Ectodermal cell (in vitro differentiated cells): Measurements from ENCODE around the gene TMPRSS15. TPM values are rescaled to one million over a fixed set of nuclear protein-coding genes. Genes with fewer than 3 reads are reported as not detected.

Experiments used
- H3K27ac ChIP-seq: 2 replicates; pipeline ENCODE4 v1.7.0; 2013; ENCODE audit warnings: mild to moderate bottlenecking, low read depth, low read length; ENCODE audit not compliant: insufficient read depth, poor library complexity, severe bottlenecking
- H3K27me3 ChIP-seq: 2 replicates; pipeline ENCODE4 v1.7.0; 2013; ENCODE audit warnings: mild to moderate bottlenecking, low read length; ENCODE audit not compliant: insufficient read depth, control insufficient read depth, poor library complexity, severe bottlenecking
- H3K36me3 ChIP-seq: one replicate; pipeline ENCODE4 v1.7.0; 2013; ENCODE audit warnings: low read length; ENCODE audit not compliant: control insufficient read depth, insufficient read depth
- H3K4me1 ChIP-seq: one replicate; pipeline ENCODE4 v1.7.0; 2013; ENCODE audit warnings: low read length; ENCODE audit not compliant: control insufficient read depth, insufficient read depth
- H3K4me3 ChIP-seq: 2 replicates; pipeline ENCODE4 v1.7.0; 2013; ENCODE audit warnings: low read depth, low read length, control low read depth; ENCODE audit not compliant: insufficient read depth
- H3K9me3 ChIP-seq: 2 replicates; pipeline ENCODE4 v1.7.0; 2013; ENCODE audit warnings: mild to moderate bottlenecking, low read length, moderate library complexity; ENCODE audit not compliant: control insufficient read depth
- WGBS, 2 experiments: methylation state at CpG; one replicate each; pipeline ENCODE4 v1.1.7; 2013; ENCODE audit warnings: missing lambda C conversion rate in 2 of 2; 5-methylcytosine and 5-hydroxymethylcytosine counted together
- polyA plus RNA-seq, 4 experiments: library from polyadenylated mRNA; stranded (reverse); fragments of 50-300 nt; gene quantifications; one replicate each; pipeline ENCODE4 v1.2.3, GENCODE V29; 2013

TMPRSS15 gene
- not detected for polyA plus RNA-seq (2013, experiment 1 of 4)
- polyA plus RNA-seq (2013, experiment 2 of 4) = not detected
- polyA plus RNA-seq (2013, experiment 3 of 4) = not detected
- polyA plus RNA-seq (2013, experiment 4 of 4) = not detected

GRCh38 chr21:18403735-18404450 is at the start of gene TMPRSS15:
TSS of gene TMPRSS15 (minus strand) at chr21:18403785. CDS start at chr21:18403622, 163 bp downstream.
- Histone ChIP-seq H3K27me3 (no peaks in the 10 kb centered on the region), H3K4me3 (no peak within 1 kb of the TSS), H3K4me1 (no peaks in the 10 kb centered on the region), H3K27ac (no peak within 1 kb of the TSS), H3K9me3 (peaks cover 4% of the 10 kb centered on the region), H3K36me3 (no peaks in the 10 kb centered on the region)
- WGBS, 2 experiments = 91 to 100% methylated on average over 1 of the region's 1 CpG

- 94 to 100% methylated on average over 2 of the region's 2 CpGs for WGBS, 2 experiments
- H3K27ac ChIP-seq = no peak overlapping the region
- no peaks in the 10 kb centered on the region for H3K9me3 ChIP-seq
Observed at GRCh38 chr21:18451670-18452069, 48.1 kb upstream of the TMPRSS15 start.

DNA sequence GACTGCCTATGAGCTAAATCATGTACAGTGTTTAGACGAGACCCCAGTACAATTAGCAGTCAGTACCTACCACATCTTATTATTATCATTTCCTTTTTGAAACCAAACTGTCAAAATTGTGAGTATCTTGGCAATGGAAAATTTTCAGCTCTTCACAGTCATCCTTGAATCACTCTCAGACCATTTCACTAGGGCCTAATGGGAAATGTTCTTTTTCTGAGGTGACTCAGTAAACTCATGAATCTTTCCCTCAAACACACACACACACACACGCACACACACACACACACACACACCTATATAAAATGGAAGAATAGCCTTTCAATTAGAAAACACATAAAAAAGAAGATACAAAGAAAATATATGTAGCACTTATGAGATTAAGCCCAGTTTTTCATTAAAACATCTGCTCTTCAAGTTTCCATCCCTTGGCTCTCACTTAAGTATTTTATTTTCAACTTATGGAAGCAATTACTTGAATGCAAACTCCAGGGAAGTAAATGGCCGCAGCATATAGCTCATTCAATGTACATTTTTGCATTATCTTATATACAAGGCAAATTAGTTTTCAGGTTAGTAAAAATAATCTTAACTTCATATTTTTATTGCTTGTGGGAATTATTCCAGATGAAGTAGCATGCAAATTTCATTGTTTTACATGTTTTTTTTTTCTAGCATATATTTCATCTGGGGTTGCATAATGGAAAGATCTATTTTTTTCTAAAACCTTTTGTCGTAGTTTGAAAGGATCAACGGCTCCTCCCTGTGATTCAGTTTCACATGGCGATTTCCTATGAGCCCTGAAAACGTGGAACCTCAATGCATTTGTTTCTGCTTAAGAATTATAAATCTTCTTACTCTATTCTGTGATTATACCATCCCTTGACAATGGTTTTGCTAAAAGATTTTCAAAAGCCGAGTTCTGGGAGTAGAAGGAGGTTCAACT is 46.3 kb upstream of the TMPRSS15 start:
- Histone ChIP-seq H3K4me3 (no peak overlapping the region), H3K27ac (no peak overlapping the region), H3K36me3 (no peaks in the 10 kb centered on the region), H3K4me1 (peaks cover 4% of the 10 kb centered on the region), H3K27me3 (no peaks in the 10 kb centered on the region), H3K9me3 (no peaks in the 10 kb centered on the region)
- WGBS, 2 experiments = 78 to 84% methylated on average over 4 to 7 of the region's 8 CpGs

More at GRCh38 chr21:18451670-18452069, 48.1 kb upstream of the TMPRSS15 start:
- Histone ChIP-seq H3K36me3 (no peaks in the 10 kb centered on the region), H3K4me1 (peaks cover 4% of the 10 kb centered on the region), H3K27me3 (no peaks in the 10 kb centered on the region), H3K4me3 (no peak overlapping the region)

GRCh38 chr21:18443701-18444100 is 40.1 kb upstream of the TMPRSS15 start:
- Histone ChIP-seq H3K4me1 (no peaks in the 10 kb centered on the region), H3K9me3 (no peaks in the 10 kb centered on the region), H3K27me3 (no peaks in the 10 kb centered on the region), H3K36me3 (no peaks in the 10 kb centered on the region), H3K27ac (no peak overlapping the region), H3K4me3 (no peak overlapping the region)
- WGBS, 2 experiments = 92 to 94% methylated on average over 6 of the region's 6 CpGs

GRCh38 chr21:18443085-18443484 is 39.5 kb upstream of the TMPRSS15 start:
- WGBS, 2 experiments = 72 to 77% methylated on average over 7 of the region's 7 CpGs
- Histone ChIP-seq H3K27me3 (no peaks in the 10 kb centered on the region), H3K4me3 (no peak overlapping the region), H3K27ac (no peak overlapping the region), H3K9me3 (no peaks in the 10 kb centered on the region), H3K4me1 (no peaks in the 10 kb centered on the region), H3K36me3 (no peaks in the 10 kb centered on the region)

DNA sequence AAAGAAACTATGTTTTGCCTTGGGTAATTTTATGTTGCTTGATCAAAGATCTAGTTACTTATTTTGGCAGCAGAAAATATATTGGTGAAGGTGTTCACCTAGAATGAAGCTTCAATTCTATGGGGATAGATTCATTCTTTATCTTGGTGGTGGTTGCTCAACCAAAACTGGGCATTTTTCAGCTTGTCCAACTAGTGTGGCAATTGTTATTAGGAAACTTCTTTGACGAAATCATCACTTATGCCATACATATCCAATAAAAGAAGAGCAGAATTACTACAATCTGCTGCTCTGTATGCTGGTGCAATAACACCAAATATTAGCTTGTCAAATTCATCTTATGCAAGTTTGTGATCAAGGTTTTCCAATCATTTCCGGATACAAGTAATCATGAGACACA is 26.8 kb upstream of the TMPRSS15 start:
- no peaks in the 10 kb centered on the region for H3K4me1 ChIP-seq
- no peaks in the 10 kb centered on the region for H3K27me3 ChIP-seq
- WGBS, 2 experiments = 92 to 97% methylated on average over 2 of the region's 2 CpGs
- no peak overlapping the region for H3K4me3 ChIP-seq
- H3K27ac ChIP-seq = no peak overlapping the region
- H3K9me3 ChIP-seq = no peaks in the 10 kb centered on the region
- H3K36me3 ChIP-seq = no peaks in the 10 kb centered on the region

DNA sequence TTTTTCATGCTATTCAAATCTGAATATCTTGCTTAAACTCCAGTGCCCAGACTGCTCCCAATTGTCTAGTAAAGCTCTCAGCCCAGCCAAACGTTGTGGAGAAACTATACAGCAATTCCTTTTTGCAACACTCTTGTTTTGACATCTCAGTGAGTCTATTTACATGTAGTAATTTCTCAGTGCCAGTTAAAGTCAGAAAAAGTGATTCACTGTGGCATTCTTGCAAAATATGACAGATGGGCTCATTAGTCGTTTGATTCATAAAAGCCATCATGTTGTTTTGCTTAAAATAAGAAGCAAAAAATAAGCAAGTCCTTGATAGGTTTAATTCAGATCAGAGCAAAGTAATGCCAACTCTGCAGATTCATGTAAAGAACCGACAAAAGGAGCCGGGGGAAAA is 20.7 kb upstream of the TMPRSS15 start:
- H3K36me3 ChIP-seq = no peaks in the 10 kb centered on the region
- WGBS, 2 experiments = 90 to 91% methylated on average over 4 of the region's 4 CpGs
- H3K27ac ChIP-seq = no peak overlapping the region

DNA sequence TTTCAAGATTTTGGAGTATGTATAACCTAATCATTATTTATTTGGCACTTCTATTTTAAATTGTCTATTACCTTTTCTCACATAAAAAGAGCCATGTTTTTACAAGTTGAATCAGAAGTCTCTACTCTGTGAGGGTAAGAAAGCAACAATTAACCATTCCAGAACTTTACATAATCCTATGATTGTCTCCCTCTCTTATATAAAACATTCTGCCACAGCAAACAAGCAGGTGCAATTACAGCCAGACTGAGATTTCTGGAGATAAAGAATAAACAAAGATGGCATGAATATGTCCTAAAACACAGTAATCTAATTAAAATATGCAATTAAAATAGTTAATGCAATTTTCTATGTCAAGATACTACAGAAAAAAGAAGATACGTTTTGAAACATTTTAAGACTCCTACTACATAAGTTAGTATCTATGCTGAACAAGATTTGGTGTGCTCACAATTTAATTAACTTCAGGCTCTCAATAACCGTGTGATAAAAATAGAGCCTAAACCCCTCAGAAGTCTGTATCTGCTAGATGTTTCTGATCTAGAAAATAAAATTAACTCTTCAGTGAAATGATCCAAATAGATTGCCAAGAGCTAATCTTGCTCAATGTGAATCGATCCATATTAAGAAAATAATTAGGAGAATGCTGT is 13.7 kb upstream of the TMPRSS15 start:
- H3K4me3 ChIP-seq = no peak overlapping the region
- no peaks in the 10 kb centered on the region for H3K9me3 ChIP-seq
- no peaks in the 10 kb centered on the region for H3K36me3 ChIP-seq
- peaks cover under 1% of the 10 kb centered on the region for H3K4me1 ChIP-seq
- H3K27me3 ChIP-seq = no peaks in the 10 kb centered on the region
- no peak overlapping the region for H3K27ac ChIP-seq
- 94 to 100% methylated on average over 1 to 2 of the region's 3 CpGs for WGBS, 2 experiments

More for the DNA sequence above, 20.7 kb upstream of the TMPRSS15 start:
- H3K4me1 ChIP-seq = no peaks in the 10 kb centered on the region
- H3K9me3 ChIP-seq = no peaks in the 10 kb centered on the region
- H3K4me3 ChIP-seq = no peak overlapping the region
- no peaks in the 10 kb centered on the region for H3K27me3 ChIP-seq

DNA sequence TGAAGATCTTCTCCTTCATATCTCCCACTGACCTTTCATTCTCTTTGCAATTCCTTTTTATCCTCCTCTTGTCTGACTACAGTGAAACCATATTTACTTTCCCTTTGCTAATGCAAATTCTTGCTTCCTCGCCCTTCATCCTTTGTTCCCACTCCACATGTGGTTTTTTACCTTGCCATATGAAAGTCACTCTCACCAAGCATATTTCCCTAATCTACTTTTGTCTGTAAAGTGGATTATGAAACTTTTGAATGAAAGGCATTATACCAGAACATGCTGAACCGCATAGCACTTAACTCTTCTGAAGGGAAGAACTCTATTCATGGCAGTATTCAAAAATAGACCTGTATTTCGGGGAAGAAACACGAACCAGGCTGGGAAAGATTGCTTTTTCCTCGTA is 8.0 kb upstream of the TMPRSS15 start:
- WGBS, 2 experiments = 1 to 4% methylated on average over 5 of the region's 5 CpGs
- no peaks in the 10 kb centered on the region for H3K36me3 ChIP-seq
- H3K9me3 ChIP-seq = no peaks in the 10 kb centered on the region
- H3K4me3 ChIP-seq = no peak overlapping the region
- H3K27me3 ChIP-seq = no peaks in the 10 kb centered on the region
- peaks cover 11% of the 10 kb centered on the region for H3K4me1 ChIP-seq
- no peak overlapping the region for H3K27ac ChIP-seq
